H9 (cell line): ENCODE data around the gene CCDC154. TPM values are rescaled to one million over a fixed set of nuclear protein-coding genes. Genes with fewer than 3 reads are reported as not detected.
A peak's percentile ranks its signal among the peaks of the same experiment; 100 is the strongest.

ENCODE experiments used
- DNase-seq: peaks from one replicate; pipeline ENCODE4 v3.0.0-alpha.2; 2017
- H2AFZ ChIP-seq: one replicate; pipeline ENCODE4 v1.6.1; 2013; ENCODE audit warnings: mild to moderate bottlenecking, low read length, control low read depth, moderate library complexity
- H2AK5ac ChIP-seq: 2 replicates; pipeline ENCODE4 v1.6.1; 2013; ENCODE audit warnings: low read length, control low read depth, mixed read lengths; ENCODE audit not compliant: insufficient read length
- H2BK120ac ChIP-seq: one replicate; pipeline ENCODE4 v1.6.1; 2013; ENCODE audit warnings: low read depth, mild to moderate bottlenecking, low read length, control low read depth, inconsistent platforms; ENCODE audit not compliant: poor library complexity, severe bottlenecking
- H2BK12ac ChIP-seq: 2 replicates; pipeline ENCODE4 v1.6.1; 2013; ENCODE audit warnings: low read length, control low read depth, mixed read lengths, low read depth; ENCODE audit not compliant: insufficient read length
- H2BK15ac ChIP-seq: 2 replicates; pipeline ENCODE4 v1.6.1; 2013; ENCODE audit warnings: low read depth, low read length, control low read depth
- H2BK20ac ChIP-seq: one replicate; pipeline ENCODE4 v1.6.1; 2013; ENCODE audit warnings: low read depth, mild to moderate bottlenecking, low read length, control low read depth, inconsistent platforms; ENCODE audit not compliant: poor library complexity, severe bottlenecking
- H2BK5ac ChIP-seq: 2 replicates; pipeline ENCODE4 v1.6.1; 2013; ENCODE audit warnings: low read length, control low read depth, mixed read lengths; ENCODE audit not compliant: insufficient read length
- H3K14ac ChIP-seq: 2 replicates; pipeline ENCODE4 v1.6.1; 2013; ENCODE audit warnings: low read length, control low read depth; ENCODE audit not compliant: insufficient read depth
- H3K18ac ChIP-seq: 2 replicates; pipeline ENCODE4 v1.6.1; 2013; ENCODE audit warnings: low read depth, mild to moderate bottlenecking, mixed read lengths, low read length, control low read depth; ENCODE audit not compliant: insufficient read length
- H3K23ac ChIP-seq: 2 replicates; pipeline ENCODE4 v1.6.1; 2013; ENCODE audit warnings: low read length, control low read depth, mixed read lengths, low read depth; ENCODE audit not compliant: insufficient read length
- H3K23me2 ChIP-seq: 2 replicates; pipeline ENCODE4 v1.6.1; 2013; ENCODE audit warnings: low read depth, mild to moderate bottlenecking, mixed read lengths, low read length, control low read depth; ENCODE audit not compliant: insufficient read length, poor library complexity, severe bottlenecking
- H3K27ac ChIP-seq: 2 replicates; pipeline ENCODE4 v1.5.1; 2013; ENCODE audit warnings: low read length, control low read depth, mixed read lengths, low read depth; ENCODE audit not compliant: insufficient read length
- H3K27me3 ChIP-seq: 2 replicates; pipeline ENCODE4 v1.6.1; 2013; ENCODE audit warnings: low read length, control low read depth, inconsistent platforms; ENCODE audit not compliant: insufficient read depth
- H3K4ac ChIP-seq: 2 replicates; pipeline ENCODE4 v1.6.1; 2013; ENCODE audit warnings: low read depth, mild to moderate bottlenecking, control low read depth, inconsistent platforms, low read length, moderate library complexity
- H3K4me1 ChIP-seq: 2 replicates; pipeline ENCODE4 v1.6.1; 2013; ENCODE audit warnings: low read length, control low read depth, inconsistent platforms; ENCODE audit not compliant: insufficient read depth
- H3K4me2 ChIP-seq: 2 replicates; pipeline ENCODE4 v1.6.1; 2013; ENCODE audit warnings: low read length, control low read depth, mixed read lengths; ENCODE audit not compliant: insufficient read length, insufficient read depth
- H3K56ac ChIP-seq: 2 replicates; pipeline ENCODE4 v1.6.1; 2013; ENCODE audit warnings: low read depth, mild to moderate bottlenecking, mixed read lengths, low read length, control low read depth; ENCODE audit not compliant: insufficient read length
- H3K79me1 ChIP-seq: 2 replicates; pipeline ENCODE4 v1.6.1; 2013; ENCODE audit warnings: low read depth, mild to moderate bottlenecking, moderate library complexity, low read length, control low read depth, inconsistent platforms; ENCODE audit not compliant: insufficient read depth, poor library complexity, severe bottlenecking
- H3K79me2 ChIP-seq: 2 replicates; pipeline ENCODE4 v1.6.1; 2013; ENCODE audit warnings: low read length, control low read depth, inconsistent platforms; ENCODE audit not compliant: insufficient read depth
- H3K9ac ChIP-seq: 2 replicates; pipeline ENCODE4 v1.6.1; 2013; ENCODE audit warnings: low read length, control low read depth, mixed read lengths; ENCODE audit not compliant: insufficient read length; ENCODE audit errors: extremely low read depth
- H3K9me3 ChIP-seq: one replicate; pipeline ENCODE4 v1.6.1; 2013; ENCODE audit warnings: low read depth, low read length, inconsistent platforms; ENCODE audit not compliant: control insufficient read depth
- H3T11ph ChIP-seq: one replicate; pipeline ENCODE4 v1.6.1; 2013; ENCODE audit warnings: mild to moderate bottlenecking, low read length, control low read depth, inconsistent platforms
- H4K20me1 ChIP-seq: one replicate; pipeline ENCODE4 v1.6.1; 2013; ENCODE audit not compliant: control insufficient read depth, insufficient read length, insufficient read depth
- H4K5ac ChIP-seq: 2 replicates; pipeline ENCODE4 v1.6.1; 2013; ENCODE audit warnings: low read depth, mild to moderate bottlenecking, mixed read lengths, low read length, control low read depth; ENCODE audit not compliant: insufficient read length
- H4K8ac ChIP-seq: replicated peaks from 2 replicates; pipeline ENCODE4 v1.6.1; 2013; ENCODE audit warnings: low read length, control low read depth, mixed read lengths, low read depth; ENCODE audit not compliant: insufficient read length
- H4K91ac ChIP-seq: 2 replicates; pipeline ENCODE4 v1.6.1; 2013; ENCODE audit warnings: low read depth, mild to moderate bottlenecking, moderate library complexity, mixed read lengths, low read length, control low read depth; ENCODE audit not compliant: insufficient read length
- H3K27ac Mint-ChIP-seq, 3 experiments: 2 replicates in 2 of 3; 3 replicates in 1 of 3; pipeline ENCODE4 v1.8.0; 2020 to 2021; ENCODE audit warnings: mixed read lengths in 3 of 3, mild to moderate bottlenecking in 1 of 3, moderate library complexity in 1 of 3
- H3K27me3 Mint-ChIP-seq: 2 replicates; pipeline ENCODE4 v1.8.0; 2021; ENCODE audit warnings: low read depth, mild to moderate bottlenecking, moderate library complexity, mixed read lengths
- H3K36me3 Mint-ChIP-seq, 3 experiments: 2 replicates in 2 of 3; 3 replicates in 1 of 3; pipeline ENCODE4 v1.8.0; 2020 to 2021; ENCODE audit warnings: low read depth in 3 of 3, mixed read lengths in 3 of 3; ENCODE audit not compliant: insufficient read depth in 1 of 3
- H3K4me1 Mint-ChIP-seq, 2 experiments: 2 replicates each; pipeline ENCODE4 v1.8.0; 2020; ENCODE audit warnings: mixed read lengths in 2 of 2
- H3K4me3 Mint-ChIP-seq, 2 experiments: 2 replicates in 1 of 2; 3 replicates in 1 of 2; pipeline ENCODE4 v1.8.0; 2020 to 2021; ENCODE audit warnings: mild to moderate bottlenecking in 2 of 2, mixed read lengths in 2 of 2, moderate library complexity in 1 of 2
- H3K9me3 Mint-ChIP-seq, 2 experiments: 2 replicates in 1 of 2; 3 replicates in 1 of 2; pipeline ENCODE4 v1.8.0; 2020; ENCODE audit warnings: mild to moderate bottlenecking in 2 of 2, mixed read lengths in 2 of 2, moderate library complexity in 1 of 2
- WGBS: extraction: QIAGEN DNeasy Blood & Tissue Kit; methylation state at CpG from one replicate; pipeline ENCODE4 v1.1.7; 2013; ENCODE audit warnings: missing lambda C conversion rate, low lambda C conversion rate, mixed read lengths; ENCODE audit not compliant: insufficient read length; ENCODE audit errors: extremely low coverage; 5-methylcytosine and 5-hydroxymethylcytosine counted together
- total RNA-seq: library from RNA; stranded (reverse); gene quantifications from 2 replicates; pipeline ENCODE4 v1.2.1, GENCODE V29; 2021
- TF ChIP-seq, protein P1 (sequence below): fragments of 200-600 bp; sonication (generic); conservative IDR thresholded peaks from 3 replicates; pipeline ENCODE4 v1.8.0; 2021; ENCODE audit warnings: antibody characterized with exemption, mild to moderate bottlenecking

The CCDC154 gene
- total RNA-seq, 1 experiment from 2014 or later: 1.3 TPM

DNA sequence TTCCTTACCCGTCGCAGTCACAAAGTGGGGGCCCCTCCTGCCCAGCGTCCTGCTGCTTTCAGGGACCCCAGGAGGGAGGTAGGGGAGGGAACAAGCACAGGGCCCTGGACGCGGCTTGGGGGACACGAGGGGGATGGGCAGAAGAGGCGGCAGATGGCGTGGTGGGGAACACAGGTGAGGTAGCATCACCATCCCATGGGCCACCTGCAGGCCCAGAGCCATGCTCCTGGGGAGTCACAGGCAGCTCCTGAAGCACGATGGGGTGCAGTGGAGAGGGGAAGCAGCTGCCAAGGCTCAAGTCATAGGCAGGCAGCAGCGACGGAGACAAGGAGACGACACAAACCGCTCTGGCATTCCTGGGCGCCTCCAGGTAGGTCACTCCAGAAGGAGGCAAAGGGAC lies 40.6 kb downstream of the CCDC154 start:
- Mint-ChIP-seq H3K4me3 (no peak overlapping the region), H3K9me3 (no peaks in the 10 kb centered on the region), H3K4me1 (peaks cover 0 to 2% of the 10 kb centered on the region in 2 experiments; a peak in 1 of 4 replicates), H3K27me3 (no peaks in the 10 kb centered on the region), H3K27ac (peak overlapping the region in 2 of 3 experiments; percentile 55 to 59; a peak in 2 of 7 replicates), H3K36me3 (peaks cover 7 to 22% (median 22%) of the 10 kb centered on the region in 3 experiments; a peak in 6 of 7 replicates)
- Histone ChIP-seq H2BK20ac (no peak overlapping the region), H4K20me1 (no peaks in the 10 kb centered on the region), H4K8ac (no peak overlapping the region), H3K56ac (no peak overlapping the region), H3T11ph (no peak overlapping the region), H4K91ac (no peak overlapping the region), H2BK12ac (no peak overlapping the region), H3K14ac (no peak overlapping the region), H2BK5ac (no peak overlapping the region), H2AFZ (no peak overlapping the region), H3K4me1 (no peaks in the 10 kb centered on the region), H3K23ac (no peak overlapping the region), H3K4me2 (no peak overlapping the region), H3K9me3 (no peaks in the 10 kb centered on the region), H3K23me2 (no peaks in the 10 kb centered on the region), H3K18ac (no peak overlapping the region), H3K79me2 (no peaks in the 10 kb centered on the region; the same call in 1 of the 2 replicates), H3K79me1 (no peaks in the 10 kb centered on the region), H2BK120ac (no peak overlapping the region), H3K27me3 (no peaks in the 10 kb centered on the region), H3K4ac (no peak overlapping the region), H3K9ac (no peak overlapping the region), H3K27ac (no peak overlapping the region), H2AK5ac (no peak overlapping the region), H4K5ac (no peak overlapping the region), H2BK15ac (no peak overlapping the region)
- WGBS: no CpG with 5 or more reads among the region's 14 CpGs
- TF ChIP-seq, protein P1, sequence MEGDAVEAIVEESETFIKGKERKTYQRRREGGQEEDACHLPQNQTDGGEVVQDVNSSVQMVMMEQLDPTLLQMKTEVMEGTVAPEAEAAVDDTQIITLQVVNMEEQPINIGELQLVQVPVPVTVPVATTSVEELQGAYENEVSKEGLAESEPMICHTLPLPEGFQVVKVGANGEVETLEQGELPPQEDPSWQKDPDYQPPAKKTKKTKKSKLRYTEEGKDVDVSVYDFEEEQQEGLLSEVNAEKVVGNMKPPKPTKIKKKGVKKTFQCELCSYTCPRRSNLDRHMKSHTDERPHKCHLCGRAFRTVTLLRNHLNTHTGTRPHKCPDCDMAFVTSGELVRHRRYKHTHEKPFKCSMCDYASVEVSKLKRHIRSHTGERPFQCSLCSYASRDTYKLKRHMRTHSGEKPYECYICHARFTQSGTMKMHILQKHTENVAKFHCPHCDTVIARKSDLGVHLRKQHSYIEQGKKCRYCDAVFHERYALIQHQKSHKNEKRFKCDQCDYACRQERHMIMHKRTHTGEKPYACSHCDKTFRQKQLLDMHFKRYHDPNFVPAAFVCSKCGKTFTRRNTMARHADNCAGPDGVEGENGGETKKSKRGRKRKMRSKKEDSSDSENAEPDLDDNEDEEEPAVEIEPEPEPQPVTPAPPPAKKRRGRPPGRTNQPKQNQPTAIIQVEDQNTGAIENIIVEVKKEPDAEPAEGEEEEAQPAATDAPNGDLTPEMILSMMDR: no peak
- no peak for DNase-seq
